Astrocyte of the cerebellum (primary cell): ENCODE measurements around the gene VGLL2.
A peak's percentile ranks its signal among the peaks of the same experiment; 100 is the strongest.

Experiments used
- DNase-seq: peaks from one replicate; pipeline ENCODE4 v3.0.0-alpha.2; 2011; ENCODE audit warnings: low read depth
- H3K4me3 ChIP-seq: 2 replicates; pipeline ENCODE4 v1.5.1; 2011; ENCODE audit warnings: mild to moderate bottlenecking, low read depth, low read length, moderate library complexity
- in situ Hi-C: cut with HindIII; loops from 2 replicates; pipeline ENCODE4 v1.10.0; 2017; ENCODE audit warnings: low sequenced_read_pairs
- TF ChIP-seq, protein P1 (sequence below): IDR thresholded peaks from 2 replicates; pipeline ENCODE4 v1.5.1; 2012; ENCODE audit warnings: low read length, low read depth, moderate library complexity, mild to moderate bottlenecking; ENCODE audit errors: missing control alignments

VGLL2 gene, protein sequence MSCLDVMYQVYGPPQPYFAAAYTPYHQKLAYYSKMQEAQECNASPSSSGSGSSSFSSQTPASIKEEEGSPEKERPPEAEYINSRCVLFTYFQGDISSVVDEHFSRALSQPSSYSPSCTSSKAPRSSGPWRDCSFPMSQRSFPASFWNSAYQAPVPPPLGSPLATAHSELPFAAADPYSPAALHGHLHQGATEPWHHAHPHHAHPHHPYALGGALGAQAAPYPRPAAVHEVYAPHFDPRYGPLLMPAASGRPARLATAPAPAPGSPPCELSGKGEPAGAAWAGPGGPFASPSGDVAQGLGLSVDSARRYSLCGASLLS

GRCh38 chr6:117265410-117266256, at the start of gene VGLL2:
Gene VGLL2, plus strand, starts transcription at chr6:117265558. Its CDS starts 206 bp downstream, at chr6:117265764.
- TF ChIP-seq, protein P1, sequence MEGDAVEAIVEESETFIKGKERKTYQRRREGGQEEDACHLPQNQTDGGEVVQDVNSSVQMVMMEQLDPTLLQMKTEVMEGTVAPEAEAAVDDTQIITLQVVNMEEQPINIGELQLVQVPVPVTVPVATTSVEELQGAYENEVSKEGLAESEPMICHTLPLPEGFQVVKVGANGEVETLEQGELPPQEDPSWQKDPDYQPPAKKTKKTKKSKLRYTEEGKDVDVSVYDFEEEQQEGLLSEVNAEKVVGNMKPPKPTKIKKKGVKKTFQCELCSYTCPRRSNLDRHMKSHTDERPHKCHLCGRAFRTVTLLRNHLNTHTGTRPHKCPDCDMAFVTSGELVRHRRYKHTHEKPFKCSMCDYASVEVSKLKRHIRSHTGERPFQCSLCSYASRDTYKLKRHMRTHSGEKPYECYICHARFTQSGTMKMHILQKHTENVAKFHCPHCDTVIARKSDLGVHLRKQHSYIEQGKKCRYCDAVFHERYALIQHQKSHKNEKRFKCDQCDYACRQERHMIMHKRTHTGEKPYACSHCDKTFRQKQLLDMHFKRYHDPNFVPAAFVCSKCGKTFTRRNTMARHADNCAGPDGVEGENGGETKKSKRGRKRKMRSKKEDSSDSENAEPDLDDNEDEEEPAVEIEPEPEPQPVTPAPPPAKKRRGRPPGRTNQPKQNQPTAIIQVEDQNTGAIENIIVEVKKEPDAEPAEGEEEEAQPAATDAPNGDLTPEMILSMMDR, result peak; percentile 6
- H3K4me3 ChIP-seq, result peak within 1 kb of the TSS; percentile 43
- DNase-seq, result no peak

GRCh38 chr6:117222861-117223260, 42.5 kb upstream of the VGLL2 start:
- H3K4me3 ChIP-seq, result no peak overlapping the region
- in situ Hi-C loops, result no loop called here
- TF ChIP-seq, protein P1, result no peak
- no peak for DNase-seq

More at GRCh38 chr6:117265410-117266256, at the start of gene VGLL2:
- in situ Hi-C loops, result no loop called here

GRCh38 chr6:117226778-117227177, 38.6 kb upstream of the VGLL2 start:
- in situ Hi-C loops, result no loop called here
- TF ChIP-seq, protein P1, result no peak
- no peak for DNase-seq
- H3K4me3 ChIP-seq, result no peak overlapping the region

DNA sequence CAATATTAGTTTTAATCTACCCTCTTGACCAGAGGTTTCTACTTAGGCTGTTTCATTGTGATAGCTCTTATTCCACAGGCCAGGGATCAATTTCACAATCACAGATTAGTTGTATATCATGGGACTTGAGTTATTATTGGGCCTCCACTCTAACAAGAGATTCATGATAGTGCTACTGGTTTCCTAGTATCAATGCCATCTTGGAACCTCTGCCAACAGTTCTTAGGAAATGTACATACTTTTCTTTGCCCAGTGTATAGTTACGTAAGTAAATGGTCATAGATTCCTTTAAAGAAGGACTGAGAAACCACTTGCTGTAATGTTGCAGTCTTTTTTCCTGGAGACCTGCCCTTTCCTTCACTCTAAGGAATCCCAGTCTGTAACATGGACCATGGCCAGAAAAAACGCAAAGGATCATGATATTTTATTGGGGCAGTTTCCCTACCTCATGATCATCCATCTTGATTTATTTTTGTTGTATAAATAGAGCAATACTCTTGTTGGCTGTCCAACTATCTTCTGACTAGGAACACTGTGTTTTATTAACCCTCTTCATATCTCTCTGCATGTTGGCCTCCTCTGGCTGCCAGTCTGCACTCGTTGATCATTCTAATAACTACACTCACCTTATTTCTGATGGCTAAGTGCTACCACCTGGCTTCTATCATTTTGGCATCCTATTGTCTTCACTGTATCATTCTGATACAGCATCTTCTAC, 38.0 kb upstream of the VGLL2 start:
- TF ChIP-seq, protein P1, result no peak
- in situ Hi-C loops, result no loop called here
- no peak for DNase-seq
- no peak overlapping the region for H3K4me3 ChIP-seq

DNA sequence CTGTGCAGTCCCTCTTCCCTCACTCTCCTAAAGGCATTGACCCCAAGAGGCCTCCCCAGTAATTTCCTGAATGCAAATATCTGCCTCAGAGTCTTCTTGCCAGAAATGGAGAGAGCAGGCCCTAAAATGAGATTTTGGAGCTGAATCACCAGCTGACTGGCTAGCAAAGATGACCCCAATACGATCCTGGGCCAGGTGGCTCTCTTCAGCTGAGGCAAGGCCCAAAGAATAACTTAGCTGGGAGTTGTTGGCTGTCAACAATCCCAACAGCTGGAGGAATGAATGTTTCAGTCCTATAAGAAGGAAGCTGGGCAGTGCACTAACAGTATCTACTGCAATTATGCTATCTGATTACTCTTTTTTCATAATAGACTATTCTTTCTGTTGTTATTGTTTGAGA, 37.2 kb upstream of the VGLL2 start:
- no peak overlapping the region for H3K4me3 ChIP-seq
- TF ChIP-seq, protein P1, result no peak
- no peak for DNase-seq
- in situ Hi-C loops, result no loop called here

DNA sequence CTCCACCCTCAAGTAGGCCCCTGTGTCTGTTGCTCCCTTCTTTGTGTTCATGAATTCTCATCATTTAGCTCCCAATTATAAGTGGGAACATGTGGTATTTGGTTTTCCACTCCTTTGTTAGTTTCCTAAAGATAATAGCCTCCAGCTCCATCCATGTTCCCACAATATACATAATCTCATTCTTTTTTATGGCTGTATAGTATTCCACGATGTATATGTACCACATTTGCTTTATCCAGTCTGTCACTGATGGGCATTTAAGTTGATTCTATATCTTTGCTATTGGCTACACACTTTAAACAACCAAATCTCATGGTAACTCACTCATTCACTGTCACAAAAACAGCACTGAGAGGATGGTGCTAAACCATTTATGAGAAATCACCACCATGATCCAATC, 35.5 kb upstream of the VGLL2 start:
- TF ChIP-seq, protein P1, result no peak
- in situ Hi-C loops, result no loop called here
- no peak overlapping the region for H3K4me3 ChIP-seq
- no peak for DNase-seq
